OCI-LY1 (cell line): ENCODE data around the gene RAB33A.

Experiments
- EZH2 ChIP-seq: fragments of 200-600 bp; sonication (generic), shearing (Covaris generic); IDR thresholded peaks from 2 replicates; pipeline ENCODE4 v1.8.0; 2017; ENCODE audit warnings: borderline replicate concordance, mixed run types, mild to moderate bottlenecking, antibody characterized with exemption, low read length, moderate library complexity, mixed read lengths
- TF ChIP-seq, protein P1 (sequence below): fragments of 200-600 bp; sonication (generic), shearing (Covaris generic); IDR thresholded peaks from 2 replicates; pipeline ENCODE4 v1.5.1; 2017; ENCODE audit warnings: mild to moderate bottlenecking, antibody characterized with exemption, low read length, moderate library complexity, mixed read lengths

DNA sequence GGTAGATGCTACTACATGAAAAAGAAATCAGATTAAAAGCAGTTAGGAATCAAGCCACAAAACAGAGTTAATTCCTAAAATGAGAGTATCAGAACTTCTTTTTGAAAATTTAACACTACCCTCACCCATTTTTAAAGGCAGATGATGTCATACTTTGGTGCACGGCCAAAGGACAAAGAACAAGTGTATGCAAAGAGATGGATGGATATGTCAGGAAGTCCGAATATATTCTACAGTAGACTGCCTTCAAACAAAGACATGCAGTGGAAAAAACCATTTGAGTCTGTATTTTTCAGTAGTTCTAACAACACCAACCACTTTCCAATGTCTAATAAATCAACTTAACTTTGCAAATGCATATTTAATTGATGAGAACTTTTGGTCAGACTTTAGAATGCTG is 8.4 kb upstream of the RAB33A start:
- TF ChIP-seq, protein P1, sequence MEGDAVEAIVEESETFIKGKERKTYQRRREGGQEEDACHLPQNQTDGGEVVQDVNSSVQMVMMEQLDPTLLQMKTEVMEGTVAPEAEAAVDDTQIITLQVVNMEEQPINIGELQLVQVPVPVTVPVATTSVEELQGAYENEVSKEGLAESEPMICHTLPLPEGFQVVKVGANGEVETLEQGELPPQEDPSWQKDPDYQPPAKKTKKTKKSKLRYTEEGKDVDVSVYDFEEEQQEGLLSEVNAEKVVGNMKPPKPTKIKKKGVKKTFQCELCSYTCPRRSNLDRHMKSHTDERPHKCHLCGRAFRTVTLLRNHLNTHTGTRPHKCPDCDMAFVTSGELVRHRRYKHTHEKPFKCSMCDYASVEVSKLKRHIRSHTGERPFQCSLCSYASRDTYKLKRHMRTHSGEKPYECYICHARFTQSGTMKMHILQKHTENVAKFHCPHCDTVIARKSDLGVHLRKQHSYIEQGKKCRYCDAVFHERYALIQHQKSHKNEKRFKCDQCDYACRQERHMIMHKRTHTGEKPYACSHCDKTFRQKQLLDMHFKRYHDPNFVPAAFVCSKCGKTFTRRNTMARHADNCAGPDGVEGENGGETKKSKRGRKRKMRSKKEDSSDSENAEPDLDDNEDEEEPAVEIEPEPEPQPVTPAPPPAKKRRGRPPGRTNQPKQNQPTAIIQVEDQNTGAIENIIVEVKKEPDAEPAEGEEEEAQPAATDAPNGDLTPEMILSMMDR: no peak
- no peak for TF ChIP-seq EZH2
